Activated CD8-positive, alpha-beta memory T cell treated with anti-CD3 and anti-CD28 coated beads, Interleukin-2, amount 50 U/mL, for 1 hour (primary cell): Measurements from ENCODE around the gene PLEKHF1.

ENCODE experiments used
- DNase-seq: peaks from one replicate; pipeline ENCODE4 v3.0.0-alpha.2; 2020; ENCODE audit errors: extremely low read depth

Gene PLEKHF1

GRCh38 chr19:29634423-29635130 is 30.7 kb upstream of the PLEKHF1 start:
- no peak for DNase-seq

- DNase-seq, result no peak
Measured at GRCh38 chr19:29635963-29636362, 29.3 kb upstream of the PLEKHF1 start.

GRCh38 chr19:29636553-29637360 is 28.5 kb upstream of the PLEKHF1 start:
- DNase-seq, result no peak

GRCh38 chr19:29639086-29639485 is 26.2 kb upstream of the PLEKHF1 start:
- DNase-seq, result no peak

GRCh38 chr19:29640231-29640630 is 25.0 kb upstream of the PLEKHF1 start:
- DNase-seq, result no peak

- no peak for DNase-seq
Measured at GRCh38 chr19:29641597-29641996, 23.7 kb upstream of the PLEKHF1 start.

GRCh38 chr19:29643361-29643935 is 21.8 kb upstream of the PLEKHF1 start:
- no peak for DNase-seq

- DNase-seq, result no peak
Measured at GRCh38 chr19:29644210-29644609, 21.1 kb upstream of the PLEKHF1 start.

- no peak for DNase-seq
Measured at GRCh38 chr19:29645491-29645867, 19.8 kb upstream of the PLEKHF1 start.

GRCh38 chr19:29645911-29646310 is 19.4 kb upstream of the PLEKHF1 start:
- no peak for DNase-seq

- DNase-seq, result no peak
Measured at GRCh38 chr19:29650772-29651387, 14.4 kb upstream of the PLEKHF1 start.

GRCh38 chr19:29651622-29652394 is 13.5 kb upstream of the PLEKHF1 start:
- no peak for DNase-seq

- no peak for DNase-seq
Measured at GRCh38 chr19:29653398-29653797, 11.9 kb upstream of the PLEKHF1 start.

- no peak for DNase-seq
Measured at GRCh38 chr19:29655648-29656335, 9.5 kb upstream of the PLEKHF1 start.

- DNase-seq, result no peak
Measured at GRCh38 chr19:29658221-29658991, 6.9 kb upstream of the PLEKHF1 start.

- no peak for DNase-seq
Measured at GRCh38 chr19:29660835-29661234, 4.4 kb upstream of the PLEKHF1 start.

- no peak for DNase-seq
Measured at GRCh38 chr19:29662278-29662603, 3.0 kb upstream of the PLEKHF1 start.

GRCh38 chr19:29662604-29663404 is 2.5 kb upstream of the PLEKHF1 start:
- DNase-seq, result no peak

GRCh38 chr19:29663861-29664752 is 1.2 kb upstream of the PLEKHF1 start:
- no peak for DNase-seq
